ENCODE data around the gene SPEM1.

Gene SPEM1

DNA sequence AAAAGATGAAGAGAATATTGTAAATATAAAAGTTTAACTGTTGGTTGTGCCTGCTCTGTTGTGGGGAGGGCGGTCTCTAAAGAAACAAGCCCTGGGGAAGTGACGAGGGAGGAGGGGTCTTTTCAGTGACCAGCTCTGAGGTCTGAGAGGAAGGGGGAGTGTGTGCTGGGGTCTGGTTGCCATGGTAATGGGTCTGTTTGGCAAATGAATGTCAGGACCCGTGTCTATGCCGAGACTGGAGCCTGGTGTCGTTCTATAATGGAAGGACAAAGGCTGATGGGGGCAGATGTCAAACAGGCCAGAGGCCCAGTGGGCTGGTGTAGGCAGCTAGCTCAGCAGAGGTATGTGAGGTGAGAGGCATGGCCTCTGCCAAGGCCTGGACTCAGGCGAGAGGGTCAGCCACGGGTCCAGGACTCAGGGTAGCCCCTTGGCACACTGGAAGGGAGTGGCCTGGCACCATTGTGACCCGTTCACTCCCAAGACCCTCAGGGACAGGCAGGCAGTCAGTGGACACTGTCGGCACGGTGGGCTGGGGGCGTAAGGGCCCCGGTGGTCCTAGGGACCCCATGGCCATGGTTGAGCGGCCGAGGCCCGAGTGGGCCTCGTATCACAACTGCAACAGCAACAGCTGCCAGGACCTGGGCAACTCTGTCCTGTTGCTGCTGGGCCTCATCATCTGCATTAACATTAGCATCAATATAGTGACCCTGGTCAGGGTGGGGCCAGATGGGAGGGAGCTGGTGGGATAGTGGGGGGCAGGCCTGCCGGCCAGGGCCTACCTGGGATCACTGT lies at the start of gene SPEM1:
TSS of gene SPEM1 (plus strand) at position 506 of the 792 bp plus-strand sequence. CDS start at position 567, 61 bp downstream.
- no peak within 1 kb of the TSS for H3K27ac ChIP-seq
- no peak for DNase-seq (ENCODE audit: low read depth, low spot score)

DNA sequence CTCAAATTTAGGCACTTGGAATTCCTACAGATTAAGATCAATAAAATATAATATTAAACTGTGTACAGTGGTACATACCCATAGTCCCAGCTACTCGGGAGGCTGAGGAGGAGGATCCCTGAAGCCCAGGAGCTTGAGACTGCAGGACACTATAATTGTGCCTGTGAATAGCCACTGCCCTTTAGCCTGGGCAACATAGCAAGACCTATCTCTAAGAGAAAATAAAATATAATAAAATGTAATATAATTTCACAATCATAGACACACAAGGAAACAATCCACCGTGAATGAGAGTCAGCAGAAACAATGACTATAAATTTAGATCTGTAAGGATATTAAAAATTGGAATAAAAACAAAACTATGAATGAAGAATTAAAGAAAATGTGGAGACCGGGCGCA lies 49.3 kb upstream of the SPEM1 start:
- DNase-seq (ENCODE audit: low read depth, low spot score) = no peak
- no peak overlapping the region for H3K27ac ChIP-seq

DNA sequence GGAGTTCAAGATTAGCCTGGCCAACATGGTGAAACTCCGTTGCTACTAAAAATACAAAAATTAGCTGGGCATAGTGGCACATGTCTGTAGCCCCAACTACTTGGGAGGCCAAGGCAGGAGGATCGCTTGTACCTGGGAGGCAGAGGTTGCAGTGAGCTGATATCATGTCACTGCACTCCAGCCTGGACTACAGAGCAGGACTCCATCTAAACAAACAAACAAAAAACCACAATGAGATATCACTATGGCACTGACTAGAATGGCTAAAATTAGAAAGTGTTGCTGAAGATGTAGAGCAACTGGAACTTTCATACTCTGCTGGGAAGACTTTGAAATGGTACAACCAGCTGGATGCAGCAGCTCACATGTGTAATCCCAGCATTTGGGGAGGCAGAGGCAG lies 45.8 kb upstream of the SPEM1 start:
- DNase-seq (ENCODE audit: low read depth, low spot score) = no peak
- H3K27ac ChIP-seq = no peak overlapping the region

- DNase-seq (ENCODE audit: low read depth, low spot score) = no peak
Measured at GRCh38 chr17:7379134-7379533, 41.0 kb upstream of the SPEM1 start.

DNA sequence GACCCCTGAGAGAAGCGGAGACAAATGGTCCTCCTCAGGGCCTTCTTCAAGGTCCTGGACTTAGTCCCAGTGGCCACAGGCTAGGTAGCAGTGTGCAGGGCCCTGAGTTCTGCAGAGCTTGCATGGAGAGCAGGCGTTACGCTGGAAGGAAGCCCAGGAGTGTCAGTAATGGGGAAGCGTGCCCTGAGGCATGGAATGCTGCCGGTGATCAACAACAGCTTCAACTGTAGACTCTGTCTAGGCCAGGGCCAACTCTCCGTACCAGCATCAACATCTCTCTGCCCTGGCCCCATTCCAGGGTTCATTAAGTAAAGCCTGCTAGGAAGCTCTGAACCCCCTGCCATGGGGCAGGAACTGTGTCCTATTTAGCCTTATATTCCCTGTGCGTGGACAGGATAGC lies 39.8 kb upstream of the SPEM1 start:
- no peak for DNase-seq (ENCODE audit: low read depth, low spot score)
- H3K27ac ChIP-seq = peak overlapping the region; percentile 54

More at GRCh38 chr17:7379134-7379533, 41.0 kb upstream of the SPEM1 start:
- H3K27ac ChIP-seq = no peak overlapping the region

GRCh38 chr17:7380855-7381683 lies 39.1 kb upstream of the SPEM1 start, which contains the start of gene TNK1:
TSS of gene TNK1 (plus strand) at chr17:7381089. CDS start at chr17:7382927, 1,838 bp downstream.
- peak within 1 kb of the TSS; percentile 54 for H3K27ac ChIP-seq
- DNase-seq (ENCODE audit: low read depth, low spot score) = no peak

- no peak for DNase-seq (ENCODE audit: low read depth, low spot score)
Measured at GRCh38 chr17:7382901-7383300, 37.2 kb upstream of the SPEM1 start.

GRCh38 chr17:7383371-7383741 lies 36.8 kb upstream of the SPEM1 start:
- H3K27ac ChIP-seq = no peak overlapping the region
- no peak for DNase-seq (ENCODE audit: low read depth, low spot score)

More at GRCh38 chr17:7382901-7383300, 37.2 kb upstream of the SPEM1 start:
- no peak overlapping the region for H3K27ac ChIP-seq

GRCh38 chr17:7383742-7384488 lies 36.2 kb upstream of the SPEM1 start:
- no peak overlapping the region for H3K27ac ChIP-seq
- no peak for DNase-seq (ENCODE audit: low read depth, low spot score)

DNA sequence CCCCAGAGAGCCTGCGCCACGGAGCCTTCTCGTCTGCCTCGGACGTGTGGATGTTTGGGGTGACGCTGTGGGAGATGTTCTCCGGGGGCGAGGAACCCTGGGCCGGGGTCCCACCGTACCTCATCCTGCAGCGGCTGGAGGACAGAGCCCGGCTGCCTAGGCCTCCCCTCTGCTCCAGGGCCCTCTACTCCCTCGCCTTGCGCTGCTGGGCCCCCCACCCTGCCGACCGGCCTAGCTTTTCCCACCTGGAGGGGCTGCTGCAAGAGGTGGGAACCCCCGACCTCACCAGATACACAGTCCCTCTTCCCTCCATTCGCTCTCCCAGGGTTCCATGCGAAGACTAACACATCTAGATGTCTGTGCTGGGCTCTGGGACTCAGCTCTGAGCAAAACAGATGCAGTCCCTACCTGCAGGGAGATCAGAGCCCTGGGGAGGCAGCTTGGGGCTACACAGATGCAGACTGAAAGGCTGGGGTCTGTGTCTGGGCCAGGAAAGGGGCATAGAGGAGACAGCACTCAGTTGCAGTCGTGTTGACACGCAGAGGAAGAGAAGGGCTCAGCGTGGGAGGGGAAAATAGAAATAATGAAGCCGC lies 35.5 kb upstream of the SPEM1 start:
- no peak overlapping the region for H3K27ac ChIP-seq
- DNase-seq (ENCODE audit: low read depth, low spot score) = no peak

- no peak for DNase-seq (ENCODE audit: low read depth, low spot score)
- H3K27ac ChIP-seq = no peak overlapping the region
Measured at GRCh38 chr17:7388856-7389255, 31.3 kb upstream of the SPEM1 start.

GRCh38 chr17:7389924-7390910 lies 29.9 kb upstream of the SPEM1 start:
- H3K27ac ChIP-seq = no peak overlapping the region
- no peak for DNase-seq (ENCODE audit: low read depth, low spot score)

DNA sequence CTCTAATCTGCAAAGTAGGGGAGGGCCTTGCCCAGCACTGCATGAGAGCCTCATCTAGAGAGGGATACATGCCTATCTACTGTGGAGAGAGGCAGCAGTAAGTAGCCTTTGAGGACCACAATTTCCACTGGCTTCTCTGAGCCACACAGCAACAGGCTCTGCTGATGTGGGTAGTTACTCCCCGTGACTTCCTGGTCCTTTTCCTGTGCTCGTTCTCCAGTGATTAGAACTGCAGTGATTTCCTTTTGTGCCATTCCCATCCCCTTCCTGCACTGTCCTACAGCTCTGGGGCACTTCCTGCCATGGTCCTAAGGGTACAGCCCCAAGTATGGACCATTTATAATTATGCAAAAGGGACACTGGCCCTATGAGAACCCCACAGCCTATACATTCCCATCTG lies 28.8 kb upstream of the SPEM1 start:
- no peak for DNase-seq (ENCODE audit: low read depth, low spot score)

GRCh38 chr17:7392696-7393612 lies 27.2 kb upstream of the SPEM1 start:
- H3K27ac ChIP-seq = peak overlapping the region; percentile 87
- no peak for DNase-seq (ENCODE audit: low read depth, low spot score)

More for the DNA sequence above, 28.8 kb upstream of the SPEM1 start:
- H3K27ac ChIP-seq = no peak overlapping the region

GRCh38 chr17:7393613-7394451 lies 26.3 kb upstream of the SPEM1 start:
- H3K27ac ChIP-seq = peak overlapping the region; percentile 87
- DNase-seq (ENCODE audit: low read depth, low spot score) = no peak

- no peak for DNase-seq (ENCODE audit: low read depth, low spot score)
- H3K27ac ChIP-seq = peak within 1 kb of the TSS; percentile 87
Measured at GRCh38 chr17:7394452-7395191, 25.5 kb upstream of the SPEM1 start, which contains the start of gene PLSCR3. TSS of gene PLSCR3 (minus strand) at chr17:7394525. CDS start at chr17:7394110, 415 bp downstream.

Measured in epithelial cell of prostate (primary cell).